ENCODE data around the gene ALPG. TPM values are rescaled to one million over a fixed set of nuclear protein-coding genes. Genes with fewer than 3 reads are reported as not detected.
A peak's percentile ranks its signal among the peaks of the same experiment; 100 is the strongest.
"Not testable (repeated sequence)": the region's sequence is repeated elsewhere in the genome, so short reads cannot be mapped to it uniquely, and the experiment has no call there.

Gene ALPG
- total RNA-seq, 1 experiment from 2014 or later = 0.10 TPM

- no peaks in the 10 kb centered on the region for H3K27me3 ChIP-seq (ENCODE audit: insufficient read depth, low read length)
- CTCF ChIA-PET = interaction anchor here (1.5 to 1.9 kb wide), 2 partner anchors 11 to 461 kb away, joined by 4 to 5 read pairs; no protein-coding TSS in a partner anchor
- no peak for TF ChIP-seq FOSL1 (IDR thresholded peaks at IDR 0.05; ENCODE audit: low read depth)
- intact Hi-C loops (cut with micrococcal nuclease) = no loop called here
- no peak overlapping the region for H3K4me3 ChIP-seq (replicated peaks in 1 of 2; ENCODE audit: low read depth in 1 of 2, low read length in 2 of 2)
- H2AFZ ChIP-seq (ENCODE audit: low read depth, low read length, poor library complexity, severe bottlenecking) = no peak overlapping the region
- POLR2A ChIA-PET = no interaction called here
- no peak overlapping the region for H3K4me2 ChIP-seq (ENCODE audit: low read length)
- H3K9ac ChIP-seq (ENCODE audit: low read length) = no peak overlapping the region
- peak; percentile 61 for DNase-seq (ENCODE audit: low read depth, low spot score)
- RAD21 ChIA-PET (ENCODE audit: low non-redundant PET in 1 of 2, low total read pairs in 2 of 2, uncharacterized antibody in 2 of 2, unreplicated experiment in 2 of 2) = no interaction called here
- no peaks in the 10 kb centered on the region for H3K36me3 ChIP-seq (ENCODE audit: control insufficient read depth in 1 of 2, insufficient read depth in 2 of 2, low read length in 2 of 2)
- no TSS peak for BruUV-seq (replicated peaks)
- H4K20me1 ChIP-seq (ENCODE audit: insufficient read depth) = no peaks in the 10 kb centered on the region
- no peaks in the 10 kb centered on the region for H3K9me2 ChIP-seq (ENCODE audit: insufficient read depth)
- ATAC-seq = no peak
- H3K9me3 ChIP-seq (ENCODE audit: control insufficient read depth in 1 of 2, insufficient read depth in 1 of 2, low read depth in 1 of 2, low read length in 2 of 2) = no peaks in the 10 kb centered on the region
- peaks cover 0 to 4% of the 10 kb centered on the region in 2 experiments; a peak in 1 of 4 replicates for H3K4me1 ChIP-seq (ENCODE audit: control insufficient read depth in 1 of 2, insufficient read depth in 2 of 2, low read length in 2 of 2)
- H3K79me2 ChIP-seq (ENCODE audit: insufficient read depth, low read length) = no peaks in the 10 kb centered on the region
- H3K27ac ChIP-seq (ENCODE audit: low read depth, low read length) = no peak overlapping the region
Measured at GRCh38 chr2:232361646-232362045, 45.0 kb upstream of the ALPG start.

GRCh38 chr2:232362174-232362900 is 44.3 kb upstream of the ALPG start:
- CTCF ChIA-PET = interaction anchor here (1.5 to 1.9 kb wide), 2 partner anchors 11 to 461 kb away, joined by 4 to 5 read pairs; no protein-coding TSS in a partner anchor
- intact Hi-C loops (cut with micrococcal nuclease) = no loop called here
- no peaks in the 10 kb centered on the region for H3K27me3 ChIP-seq (ENCODE audit: insufficient read depth, low read length)
- H4K20me1 ChIP-seq (ENCODE audit: insufficient read depth) = no peaks in the 10 kb centered on the region
- ATAC-seq (no peak), DNase-seq (ENCODE audit: low read depth, low spot score) (no peak)
- no peak overlapping the region for H3K27ac ChIP-seq (ENCODE audit: low read depth, low read length)
- H3K9ac ChIP-seq (ENCODE audit: low read length) = no peak overlapping the region
- no peaks in the 10 kb centered on the region for H3K36me3 ChIP-seq (ENCODE audit: control insufficient read depth in 1 of 2, insufficient read depth in 2 of 2, low read length in 2 of 2)
- no peak for TF ChIP-seq EGR1 (IDR thresholded peaks at IDR 0.05; ENCODE audit: low read depth)
- no peak for TF ChIP-seq ATF3 (IDR thresholded peaks at IDR 0.05)
- TF ChIP-seq SRF (IDR thresholded peaks at IDR 0.05; ENCODE audit: low read depth) = no peak
- TF ChIP-seq SIN3A (IDR thresholded peaks at IDR 0.05; ENCODE audit: low read depth) = no peak
- TF ChIP-seq JUND (IDR thresholded peaks at IDR 0.05) = no peak
- no peak for TF ChIP-seq ZBTB33 (IDR thresholded peaks at IDR 0.05; ENCODE audit: extremely low read depth, insufficient replicate concordance, low read length)
- no peak for TF ChIP-seq RAD21 (IDR thresholded peaks at IDR 0.05; ENCODE audit: low read depth)
- no peaks in the 10 kb centered on the region for H3K9me3 ChIP-seq (ENCODE audit: control insufficient read depth in 1 of 2, insufficient read depth in 1 of 2, low read depth in 1 of 2, low read length in 2 of 2)
- H3K4me3 ChIP-seq (replicated peaks in 1 of 2; ENCODE audit: low read depth in 1 of 2, low read length in 2 of 2) = no peak overlapping the region
- H2AFZ ChIP-seq (ENCODE audit: low read depth, low read length, poor library complexity, severe bottlenecking) = no peak overlapping the region
- POLR2A ChIA-PET = no interaction called here
- H3K4me2 ChIP-seq (ENCODE audit: low read length) = no peak overlapping the region
- H3K9me2 ChIP-seq (ENCODE audit: insufficient read depth) = no peaks in the 10 kb centered on the region
- H3K4me1 ChIP-seq (ENCODE audit: control insufficient read depth in 1 of 2, insufficient read depth in 2 of 2, low read length in 2 of 2) = peaks cover 0 to 4% of the 10 kb centered on the region in 2 experiments; a peak in 1 of 4 replicates
- H3K79me2 ChIP-seq (ENCODE audit: insufficient read depth, low read length) = no peaks in the 10 kb centered on the region
- RAD21 ChIA-PET (ENCODE audit: low non-redundant PET in 1 of 2, low total read pairs in 2 of 2, uncharacterized antibody in 2 of 2, unreplicated experiment in 2 of 2) = no interaction called here
- no TSS peak for BruUV-seq (replicated peaks)

GRCh38 chr2:232363064-232363783 is 43.4 kb upstream of the ALPG start:
- POLR2A ChIA-PET; H3K9ac ChIP-seq (ENCODE audit: low read length); H3K9me2 ChIP-seq (ENCODE audit: insufficient read depth); H3K9me3 ChIP-seq (ENCODE audit: control insufficient read depth in 1 of 2, insufficient read depth in 1 of 2, low read depth in 1 of 2, low read length in 2 of 2); H3K36me3 ChIP-seq (ENCODE audit: control insufficient read depth in 1 of 2, insufficient read depth in 2 of 2, low read length in 2 of 2); H2AFZ ChIP-seq (ENCODE audit: low read depth, low read length, poor library complexity, severe bottlenecking); H4K20me1 ChIP-seq (ENCODE audit: insufficient read depth); H3K4me3 ChIP-seq (replicated peaks in 1 of 2; ENCODE audit: low read depth in 1 of 2, low read length in 2 of 2); H3K27me3 ChIP-seq (ENCODE audit: insufficient read depth, low read length); BruUV-seq (replicated peaks); ATAC-seq; DNase-seq (ENCODE audit: low read depth, low spot score); RAD21 ChIA-PET (ENCODE audit: low non-redundant PET in 1 of 2, low total read pairs in 2 of 2, uncharacterized antibody in 2 of 2, unreplicated experiment in 2 of 2); H3K79me2 ChIP-seq (ENCODE audit: insufficient read depth, low read length); H3K27ac ChIP-seq (ENCODE audit: low read depth, low read length); H3K4me1 ChIP-seq (ENCODE audit: control insufficient read depth in 1 of 2, insufficient read depth in 2 of 2, low read length in 2 of 2); H3K4me2 ChIP-seq (ENCODE audit: low read length); intact Hi-C loops (cut with micrococcal nuclease): not testable (repeated sequence)
- CTCF ChIA-PET = interaction anchor here (1.1 to 1.9 kb wide), 3 partner anchors 22 to 462 kb away, joined by 3 to 5 read pairs (median 3); no protein-coding TSS in a partner anchor

Data from HCT116 (cell line).